GM12801 (cell line): ENCODE data around the gene SETD4.

Source experiments
- TF ChIP-seq, protein P1 (sequence below): IDR thresholded peaks from one replicate; pipeline ENCODE4 v1.5.1; 2011; ENCODE audit warnings: control low read depth; ENCODE audit not compliant: insufficient read length; ENCODE audit errors: extremely low read depth

The SETD4 gene

GRCh38 chr21:35995522-35996088 is 64.7 kb downstream of the SETD4 start:
- TF ChIP-seq, protein P1, sequence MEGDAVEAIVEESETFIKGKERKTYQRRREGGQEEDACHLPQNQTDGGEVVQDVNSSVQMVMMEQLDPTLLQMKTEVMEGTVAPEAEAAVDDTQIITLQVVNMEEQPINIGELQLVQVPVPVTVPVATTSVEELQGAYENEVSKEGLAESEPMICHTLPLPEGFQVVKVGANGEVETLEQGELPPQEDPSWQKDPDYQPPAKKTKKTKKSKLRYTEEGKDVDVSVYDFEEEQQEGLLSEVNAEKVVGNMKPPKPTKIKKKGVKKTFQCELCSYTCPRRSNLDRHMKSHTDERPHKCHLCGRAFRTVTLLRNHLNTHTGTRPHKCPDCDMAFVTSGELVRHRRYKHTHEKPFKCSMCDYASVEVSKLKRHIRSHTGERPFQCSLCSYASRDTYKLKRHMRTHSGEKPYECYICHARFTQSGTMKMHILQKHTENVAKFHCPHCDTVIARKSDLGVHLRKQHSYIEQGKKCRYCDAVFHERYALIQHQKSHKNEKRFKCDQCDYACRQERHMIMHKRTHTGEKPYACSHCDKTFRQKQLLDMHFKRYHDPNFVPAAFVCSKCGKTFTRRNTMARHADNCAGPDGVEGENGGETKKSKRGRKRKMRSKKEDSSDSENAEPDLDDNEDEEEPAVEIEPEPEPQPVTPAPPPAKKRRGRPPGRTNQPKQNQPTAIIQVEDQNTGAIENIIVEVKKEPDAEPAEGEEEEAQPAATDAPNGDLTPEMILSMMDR: no peak

GRCh38 chr21:35994613-35995012 is 65.7 kb downstream of the SETD4 start:
- TF ChIP-seq, protein P1: no peak

DNA sequence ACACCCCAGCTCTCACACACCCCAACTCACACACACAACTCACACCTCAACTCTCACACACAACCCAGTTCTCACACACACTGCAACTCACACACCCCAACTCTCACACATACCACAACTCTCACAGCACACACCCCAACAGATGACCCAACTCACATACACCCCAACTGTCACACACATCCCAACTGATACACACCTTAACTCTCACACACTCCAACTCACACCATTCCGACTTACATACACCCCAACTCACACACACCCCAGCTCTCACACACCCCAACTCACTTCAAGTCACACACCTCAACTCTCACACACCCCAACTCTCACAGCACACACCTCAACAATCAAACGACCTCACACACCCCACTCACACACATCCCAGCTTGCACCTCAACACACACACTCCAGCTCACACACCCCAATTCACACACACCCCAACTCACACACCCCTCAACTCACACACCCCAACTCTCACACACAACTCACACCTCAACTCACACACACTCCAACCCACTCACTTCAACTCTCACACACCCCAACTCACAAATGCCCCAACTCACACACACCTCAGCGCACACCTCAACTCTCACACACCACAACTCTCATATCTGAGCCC is 66.3 kb downstream of the SETD4 start:
- TF ChIP-seq, protein P1: no peak

DNA sequence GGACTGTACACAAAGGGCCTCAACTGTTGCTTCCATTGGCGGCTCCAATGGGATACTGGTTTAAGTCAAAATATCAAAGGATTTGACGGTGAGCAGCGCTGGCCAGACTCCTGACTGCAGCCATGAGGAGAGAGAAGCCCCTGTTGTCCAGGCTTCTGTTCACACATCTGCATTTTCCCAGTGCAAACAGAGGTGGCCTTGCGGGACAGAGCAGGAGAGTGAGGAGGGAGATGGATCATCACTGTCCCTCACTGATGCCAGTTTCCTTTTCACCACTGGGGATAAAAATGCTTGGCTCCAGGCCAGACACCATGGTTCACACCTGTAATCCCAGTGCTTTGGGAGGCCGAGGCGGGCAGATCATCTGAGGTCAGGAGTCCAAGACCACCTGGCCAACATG is 69.2 kb downstream of the SETD4 start:
- TF ChIP-seq, protein P1: no peak

GRCh38 chr21:35990609-35991008 is 69.7 kb downstream of the SETD4 start:
- TF ChIP-seq, protein P1: no peak

- TF ChIP-seq, protein P1: no peak
Measured at GRCh38 chr21:35989138-35989735, 71.1 kb downstream of the SETD4 start.

DNA sequence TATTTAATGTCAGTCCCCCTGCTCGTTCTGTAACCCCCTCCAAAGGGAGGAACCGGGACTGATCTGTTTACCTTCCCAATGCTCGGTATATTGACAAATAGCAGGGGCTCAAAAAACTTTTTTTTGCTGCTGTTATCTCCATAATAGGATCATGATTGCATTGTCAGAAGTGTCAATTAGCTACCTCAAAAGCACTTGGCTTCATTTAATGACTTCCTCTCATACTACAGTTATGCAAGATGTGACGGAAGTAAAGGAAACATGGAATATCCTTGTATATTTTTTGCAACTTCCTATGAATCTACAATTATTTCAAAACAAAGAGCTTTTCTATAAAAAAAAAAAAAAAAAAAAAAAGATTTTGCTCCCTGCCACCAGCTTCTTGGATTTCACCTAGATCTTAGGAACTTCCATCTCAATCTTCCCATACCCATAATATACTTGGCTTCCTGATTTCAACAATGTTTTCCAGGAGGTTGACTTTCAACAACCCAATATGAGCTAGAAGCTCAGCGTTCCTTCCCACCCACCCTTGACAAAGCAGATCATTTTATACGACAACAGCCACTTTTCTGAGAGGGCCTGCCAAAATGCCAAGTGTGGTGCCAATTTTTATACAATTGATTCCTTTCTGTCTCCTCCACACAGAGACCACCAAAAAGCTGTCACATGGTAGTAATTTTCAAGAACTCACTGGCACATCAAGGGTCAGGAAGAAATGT is 71.7 kb downstream of the SETD4 start:
- TF ChIP-seq, protein P1: no peak
